Urinary bladder (tissue), 4 donors: ENCODE results near the gene PDXK. TPM values are rescaled to one million over a fixed set of nuclear protein-coding genes. Genes with fewer than 3 reads are reported as not detected.
"Not testable (repeated sequence)": the region's sequence is repeated elsewhere in the genome, so short reads cannot be mapped to it uniquely, and the experiment has no call there.

Experiments
- DNase-seq: peaks from one replicate; pipeline ENCODE4 v3.0.0-alpha.2; 2015; ENCODE audit errors: extremely low spot score
- H3K27ac ChIP-seq: one replicate; pipeline ENCODE4 v1.5.1; 2013; ENCODE audit warnings: low read depth, mild to moderate bottlenecking, moderate library complexity
- H3K36me3 ChIP-seq: one replicate; pipeline ENCODE4 v1.6.1; 2013; ENCODE audit warnings: mild to moderate bottlenecking, moderate library complexity; ENCODE audit not compliant: insufficient read depth
- H3K4me1 ChIP-seq: one replicate; pipeline ENCODE4 v1.6.1; 2013; ENCODE audit warnings: mild to moderate bottlenecking, moderate library complexity; ENCODE audit not compliant: insufficient read depth
- H3K4me3 ChIP-seq: one replicate; pipeline ENCODE4 v1.5.1; 2013; ENCODE audit warnings: low read depth, low read length
- WGBS: extraction: QIAGEN DNeasy Blood & Tissue Kit; methylation state at CpG from one replicate; pipeline ENCODE4 v1.1.7; 2013; 5-methylcytosine and 5-hydroxymethylcytosine counted together
- polyA plus RNA-seq: library from polyadenylated mRNA; stranded (reverse); fragments of 200-250 nt; gene quantifications from one replicate; pipeline ENCODE4 v1.2.3, GENCODE V29; 2013
- total RNA-seq: library from RNA; depleted of rRNA; stranded (reverse); fragments of >200 nt; gene quantifications from one replicate; pipeline ENCODE4 v1.2.3, GENCODE V29; 2014
- donor health status: healthy with polysubstance abuse.
- donor health status: healthy.

PDXK gene
- total and polyA plus RNA-seq, 2 donors: 30.8 to 34.1 TPM

GRCh38 chr21:43703035-43703880 is 15.7 kb upstream of the PDXK start:
- 47% methylated on average over 29 of the region's 29 CpGs for WGBS
- no peak for DNase-seq
- H3K27ac ChIP-seq: no peak overlapping the region
- no peaks in the 10 kb centered on the region for H3K4me1 ChIP-seq
- H3K4me3 ChIP-seq: no peak overlapping the region
- H3K36me3 ChIP-seq: no peaks in the 10 kb centered on the region

GRCh38 chr21:43707462-43707861 is 11.5 kb upstream of the PDXK start:
- H3K4me3 ChIP-seq: no peak overlapping the region
- no peak overlapping the region for H3K27ac ChIP-seq
- 87% methylated on average over 9 of the region's 9 CpGs for WGBS
- no peak for DNase-seq
- no peaks in the 10 kb centered on the region for H3K4me1 ChIP-seq
- H3K36me3 ChIP-seq: no peaks in the 10 kb centered on the region

GRCh38 chr21:43708745-43709381 is 10.1 kb upstream of the PDXK start:
- Histone ChIP-seq H3K4me3 (no peak overlapping the region), H3K4me1 (no peaks in the 10 kb centered on the region), H3K36me3 (no peaks in the 10 kb centered on the region), H3K27ac (no peak overlapping the region)
- no peak for DNase-seq
- WGBS: 95% methylated on average over 13 of the region's 13 CpGs

- H3K27ac ChIP-seq: peak overlapping the region; percentile 85
- peak; percentile 78 for DNase-seq
- WGBS: 56% methylated on average over 13 of the region's 13 CpGs
Observed at GRCh38 chr21:43712268-43712942, 6.5 kb upstream of the PDXK start.

GRCh38 chr21:43713123-43713522 is 5.8 kb upstream of the PDXK start:
- H3K27ac ChIP-seq, H3K4me3 ChIP-seq, H3K36me3 ChIP-seq, H3K4me1 ChIP-seq, DNase-seq: not testable (repeated sequence)
- WGBS: 96% methylated on average over 6 of the region's 6 CpGs

More at GRCh38 chr21:43712268-43712942, 6.5 kb upstream of the PDXK start:
- H3K36me3 ChIP-seq: no peaks in the 10 kb centered on the region
- no peak overlapping the region for H3K4me3 ChIP-seq
- no peaks in the 10 kb centered on the region for H3K4me1 ChIP-seq

- 75% methylated on average over 12 of the region's 12 CpGs for WGBS
- Histone ChIP-seq H3K4me3 (no peak overlapping the region), H3K4me1 (peaks cover 1% of the 10 kb centered on the region), H3K36me3 (no peaks in the 10 kb centered on the region), H3K27ac (no peak overlapping the region)
- no peak for DNase-seq
Observed at GRCh38 chr21:43716376-43717165, 2.4 kb upstream of the PDXK start.

GRCh38 chr21:43717166-43717853 is 1.6 kb upstream of the PDXK start:
- Histone ChIP-seq H3K4me1 (peaks cover 1% of the 10 kb centered on the region), H3K27ac (no peak overlapping the region), H3K4me3 (no peak overlapping the region), H3K36me3 (no peaks in the 10 kb centered on the region)
- DNase-seq: no peak
- 90% methylated on average over 13 of the region's 13 CpGs for WGBS

GRCh38 chr21:43717967-43718871 is 710 bp upstream of the PDXK start:
- no peak for DNase-seq
- peaks cover 1% of the 10 kb centered on the region for H3K4me1 ChIP-seq
- WGBS: 23% methylated on average over 70 of the region's 70 CpGs

GRCh38 chr21:43719748-43720538 is 1.0 kb downstream of the PDXK start:
- H3K27ac ChIP-seq: peak overlapping the region; percentile 78
- WGBS: 12% methylated on average over 49 of the region's 49 CpGs
- DNase-seq: no peak
- peak overlapping the region; percentile 85 for H3K4me3 ChIP-seq
- H3K36me3 ChIP-seq: peaks cover 1% of the 10 kb centered on the region
- H3K4me1 ChIP-seq: peaks cover 1% of the 10 kb centered on the region

More at GRCh38 chr21:43717967-43718871, 710 bp upstream of the PDXK start:
- no peaks in the 10 kb centered on the region for H3K36me3 ChIP-seq
- peak overlapping the region; percentile 27 for H3K27ac ChIP-seq
- H3K4me3 ChIP-seq: peak overlapping the region; percentile 85

GRCh38 chr21:43720539-43721166 is 1.7 kb downstream of the PDXK start:
- Histone ChIP-seq H3K36me3 (peaks cover 1% of the 10 kb centered on the region), H3K4me1 (peaks cover 1% of the 10 kb centered on the region), H3K27ac (no peak overlapping the region), H3K4me3 (no peak overlapping the region)
- WGBS: 82% methylated on average over 16 of the region's 16 CpGs
- DNase-seq: no peak

- DNase-seq: no peak
- Histone ChIP-seq H3K4me1 (peaks cover 1% of the 10 kb centered on the region), H3K4me3 (no peak overlapping the region), H3K36me3 (peaks cover 1% of the 10 kb centered on the region), H3K27ac (no peak overlapping the region)
- 95% methylated on average over 4 of the region's 4 CpGs for WGBS
Observed at GRCh38 chr21:43721206-43721605, 2.3 kb downstream of the PDXK start.
